HepG2 (cell line): ENCODE measurements around the gene TCOF1. TPM values are rescaled to one million over a fixed set of nuclear protein-coding genes. Genes with fewer than 3 reads are reported as not detected.

ENCODE experiments used
- FOXK1 ChIP-seq: sonication (generic); formaldehyde crosslinking; IDR thresholded peaks from 2 replicates; pipeline ENCODE4 v1.4.0; 2020; ENCODE audit warnings: low read depth, missing genetic modification reagents, borderline replicate concordance
- IRX3 ChIP-seq: sonication (generic); formaldehyde crosslinking; IDR thresholded peaks from 2 replicates; pipeline ENCODE4 v1.8.1; 2023; ENCODE audit warnings: mild to moderate bottlenecking, low read depth, missing genetic modification reagents, borderline replicate concordance
- MAZ ChIP-seq, 2 experiments: sonication (generic) in 1 of 2; formaldehyde crosslinking in 1 of 2; IDR thresholded peaks; 2 replicates each; pipeline versions ENCODE4 v1.5.0 to v1.6.1; 2012 to 2020; ENCODE audit warnings: low read depth in 2 of 2, mild to moderate bottlenecking in 2 of 2, borderline replicate concordance in 1 of 2, improper control_type of control experiment in 1 of 2, low read length in 1 of 2, missing genetic modification reagents in 1 of 2, moderate library complexity in 1 of 2
- NFE2L2 ChIP-seq: fragments of 150-350 bp; IDR thresholded peaks from 2 replicates; pipeline ENCODE4 v1.6.1; 2014; ENCODE audit warnings: low read length
- NFIC ChIP-seq: IDR thresholded peaks from 2 replicates; pipeline ENCODE4 v1.6.1; 2012; ENCODE audit warnings: mild to moderate bottlenecking, low read length, inconsistent platforms
- RAD21 ChIP-seq: fragments of 450-650 bp; formaldehyde crosslinking; IDR thresholded peaks from 2 replicates; pipeline ENCODE4 v1.5.0; 2020; ENCODE audit warnings: mild to moderate bottlenecking
- RBM22 ChIP-seq: fragments of 200-400 bp; formaldehyde crosslinking; optimal IDR thresholded peaks from 2 replicates; pipeline ENCODE3; 2017; ENCODE audit warnings: mild to moderate bottlenecking, low read length, moderate library complexity
- RCOR2 ChIP-seq: IDR thresholded peaks from 2 replicates; pipeline ENCODE4 v1.6.1; 2016; ENCODE audit warnings: missing biosample characterization, missing genetic modification reagents
- SMAD1 ChIP-seq: sonication (generic); formaldehyde crosslinking; IDR thresholded peaks from 2 replicates; pipeline ENCODE4 v1.4.0; 2020; ENCODE audit warnings: missing genetic modification reagents, low read depth, mild to moderate bottlenecking, borderline replicate concordance
- STAG1 ChIP-seq: sonication (generic); formaldehyde crosslinking; IDR thresholded peaks from 2 replicates; pipeline ENCODE4 v1.4.0; 2020; ENCODE audit warnings: missing genetic modification reagents
- ZMYM2 ChIP-seq: sonication (generic); formaldehyde crosslinking; IDR thresholded peaks from 2 replicates; pipeline ENCODE4 v1.8.0; 2022; ENCODE audit warnings: mild to moderate bottlenecking, missing genetic modification reagents
- ZNF224 ChIP-seq: sonication (generic); formaldehyde crosslinking; IDR thresholded peaks from 2 replicates; pipeline ENCODE4 v1.5.0; 2020; ENCODE audit warnings: mild to moderate bottlenecking, missing genetic modification reagents
- ZNF253 ChIP-seq: sonication (generic); formaldehyde crosslinking; IDR thresholded peaks from 2 replicates; pipeline ENCODE4 v1.8.0; 2022; ENCODE audit warnings: mild to moderate bottlenecking, missing genetic modification reagents, borderline replicate concordance
- polyA plus RNA-seq, 8 experiments: library from polyadenylated mRNA; depleted of rRNA in 3 of 8; stranded (reverse) in 7 of 8; unstranded in 1 of 8; fragments of >200 nt; fragmentation: Illumina TruSeq in 4 of 8; extraction: Trizol in 4 of 8; gene quantifications; 2 replicates each; pipeline versions ENCODE4 v1.2.1 to v1.2.3, GENCODE V29; 2011 to 2016; ENCODE audit warnings: low read depth in 4 of 8, missing spikeins in 1 of 8, mixed read lengths in 1 of 8; ENCODE audit not compliant: insufficient read depth in 1 of 8
- total RNA-seq, 5 experiments: library from RNA; depleted of rRNA; stranded (reverse); fragments of >200 nt; fragmentation: Illumina TruSeq; extraction: Trizol; gene quantifications; 2 replicates each; pipeline ENCODE4 v1.2.3, GENCODE V29; 2016; ENCODE audit warnings: low read depth in 1 of 5
- TF ChIP-seq, protein P1 (sequence below): sonication (generic); formaldehyde crosslinking; IDR thresholded peaks from 2 replicates; pipeline ENCODE4 v1.5.0; 2020; ENCODE audit warnings: mild to moderate bottlenecking, missing genetic modification reagents, moderate library complexity
- TF ChIP-seq, protein P2 (sequence below): sonication (generic); formaldehyde crosslinking; IDR thresholded peaks from 2 replicates; pipeline ENCODE4 v1.4.0; 2020; ENCODE audit warnings: missing genetic modification reagents
- TF ChIP-seq, protein P3 (sequence below): sonication (generic); formaldehyde crosslinking; IDR thresholded peaks from 2 replicates; pipeline ENCODE4 v1.4.0; 2020; ENCODE audit warnings: missing genetic modification reagents, borderline replicate concordance
- TF ChIP-seq, protein P4 (sequence below): sonication (generic); formaldehyde crosslinking; IDR thresholded peaks from 2 replicates; pipeline ENCODE4 v1.5.0; 2020; ENCODE audit warnings: missing genetic modification reagents

The TCOF1 gene
- total and polyA plus RNA-seq, 2 of the 13 experiments (the other 11 are each of a cell fraction or from before 2014, with no cell fraction given), result 10.1 to 41.6 TPM

DNA sequence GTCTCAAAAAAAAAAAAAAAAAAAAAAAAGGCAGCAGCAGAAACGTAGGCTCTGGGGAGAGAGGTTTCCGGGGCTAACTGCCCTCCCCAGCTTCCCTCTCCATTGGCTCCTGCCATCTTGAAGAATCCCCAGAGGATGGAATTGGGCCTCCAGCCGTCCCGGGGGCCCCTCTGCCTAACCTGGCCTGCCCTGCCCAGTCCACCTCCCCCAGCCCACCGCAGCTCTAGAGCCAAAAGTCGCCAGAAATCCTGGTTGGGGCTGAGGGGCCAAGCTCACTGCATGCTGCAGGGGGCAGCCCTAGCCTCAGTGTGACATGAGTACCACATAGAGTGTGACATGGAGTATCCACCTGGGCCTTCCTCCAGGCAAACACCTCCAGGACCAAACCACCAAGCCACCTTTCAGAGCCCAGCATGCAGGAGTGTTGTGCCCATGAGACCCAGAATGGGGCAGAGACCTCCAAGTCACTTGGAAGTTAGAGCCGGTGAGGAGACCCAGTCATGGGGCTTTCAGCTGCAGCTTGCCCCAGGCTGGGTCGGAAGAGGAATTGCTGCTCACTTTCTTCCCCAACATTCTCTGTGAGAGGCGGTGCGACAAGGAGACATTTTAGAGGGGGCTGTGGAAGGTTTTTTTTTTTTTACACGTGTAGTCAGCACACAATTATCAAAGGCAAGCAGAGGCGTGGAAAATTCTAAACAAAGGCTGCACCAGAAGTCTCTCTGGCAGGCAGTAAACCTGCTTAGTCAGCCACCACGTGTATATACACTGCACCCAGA is 37.6 kb downstream of the TCOF1 start (continued):
- TF ChIP-seq, protein P1, sequence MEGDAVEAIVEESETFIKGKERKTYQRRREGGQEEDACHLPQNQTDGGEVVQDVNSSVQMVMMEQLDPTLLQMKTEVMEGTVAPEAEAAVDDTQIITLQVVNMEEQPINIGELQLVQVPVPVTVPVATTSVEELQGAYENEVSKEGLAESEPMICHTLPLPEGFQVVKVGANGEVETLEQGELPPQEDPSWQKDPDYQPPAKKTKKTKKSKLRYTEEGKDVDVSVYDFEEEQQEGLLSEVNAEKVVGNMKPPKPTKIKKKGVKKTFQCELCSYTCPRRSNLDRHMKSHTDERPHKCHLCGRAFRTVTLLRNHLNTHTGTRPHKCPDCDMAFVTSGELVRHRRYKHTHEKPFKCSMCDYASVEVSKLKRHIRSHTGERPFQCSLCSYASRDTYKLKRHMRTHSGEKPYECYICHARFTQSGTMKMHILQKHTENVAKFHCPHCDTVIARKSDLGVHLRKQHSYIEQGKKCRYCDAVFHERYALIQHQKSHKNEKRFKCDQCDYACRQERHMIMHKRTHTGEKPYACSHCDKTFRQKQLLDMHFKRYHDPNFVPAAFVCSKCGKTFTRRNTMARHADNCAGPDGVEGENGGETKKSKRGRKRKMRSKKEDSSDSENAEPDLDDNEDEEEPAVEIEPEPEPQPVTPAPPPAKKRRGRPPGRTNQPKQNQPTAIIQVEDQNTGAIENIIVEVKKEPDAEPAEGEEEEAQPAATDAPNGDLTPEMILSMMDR (CRISPR knock-in tag), result peak; percentile 49
- TF ChIP-seq ZNF253 (CRISPR knock-in tag) (no peak), NFE2L2 (no peak), RAD21 (CRISPR knock-in tag) (0 out of 2 replicates have a peak, but pooled peaks have one; percentile 15), ZMYM2 (CRISPR knock-in tag) (no peak), STAG1 (CRISPR knock-in tag) (peak; percentile 46), FOXK1 (no peak), IRX3 (CRISPR knock-in tag) (no peak), RCOR2 (CRISPR knock-in tag) (no peak), RBM22 (peak; percentile 12), MAZ (IDR thresholded peaks at IDR 0.05; ENCODE audit: borderline replicate concordance, low read depth, low read length) (no peak), MAZ (CRISPR knock-in tag; IDR thresholded peaks at IDR 0.05; ENCODE audit: low read depth) (no peak), SMAD1 (CRISPR knock-in tag) (no peak), NFIC (no peak), ZNF224 (CRISPR knock-in tag) (no peak)
- TF ChIP-seq, protein P2, sequence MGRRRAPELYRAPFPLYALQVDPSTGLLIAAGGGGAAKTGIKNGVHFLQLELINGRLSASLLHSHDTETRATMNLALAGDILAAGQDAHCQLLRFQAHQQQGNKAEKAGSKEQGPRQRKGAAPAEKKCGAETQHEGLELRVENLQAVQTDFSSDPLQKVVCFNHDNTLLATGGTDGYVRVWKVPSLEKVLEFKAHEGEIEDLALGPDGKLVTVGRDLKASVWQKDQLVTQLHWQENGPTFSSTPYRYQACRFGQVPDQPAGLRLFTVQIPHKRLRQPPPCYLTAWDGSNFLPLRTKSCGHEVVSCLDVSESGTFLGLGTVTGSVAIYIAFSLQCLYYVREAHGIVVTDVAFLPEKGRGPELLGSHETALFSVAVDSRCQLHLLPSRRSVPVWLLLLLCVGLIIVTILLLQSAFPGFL (CRISPR knock-in tag), result no peak
- TF ChIP-seq, protein P3, sequence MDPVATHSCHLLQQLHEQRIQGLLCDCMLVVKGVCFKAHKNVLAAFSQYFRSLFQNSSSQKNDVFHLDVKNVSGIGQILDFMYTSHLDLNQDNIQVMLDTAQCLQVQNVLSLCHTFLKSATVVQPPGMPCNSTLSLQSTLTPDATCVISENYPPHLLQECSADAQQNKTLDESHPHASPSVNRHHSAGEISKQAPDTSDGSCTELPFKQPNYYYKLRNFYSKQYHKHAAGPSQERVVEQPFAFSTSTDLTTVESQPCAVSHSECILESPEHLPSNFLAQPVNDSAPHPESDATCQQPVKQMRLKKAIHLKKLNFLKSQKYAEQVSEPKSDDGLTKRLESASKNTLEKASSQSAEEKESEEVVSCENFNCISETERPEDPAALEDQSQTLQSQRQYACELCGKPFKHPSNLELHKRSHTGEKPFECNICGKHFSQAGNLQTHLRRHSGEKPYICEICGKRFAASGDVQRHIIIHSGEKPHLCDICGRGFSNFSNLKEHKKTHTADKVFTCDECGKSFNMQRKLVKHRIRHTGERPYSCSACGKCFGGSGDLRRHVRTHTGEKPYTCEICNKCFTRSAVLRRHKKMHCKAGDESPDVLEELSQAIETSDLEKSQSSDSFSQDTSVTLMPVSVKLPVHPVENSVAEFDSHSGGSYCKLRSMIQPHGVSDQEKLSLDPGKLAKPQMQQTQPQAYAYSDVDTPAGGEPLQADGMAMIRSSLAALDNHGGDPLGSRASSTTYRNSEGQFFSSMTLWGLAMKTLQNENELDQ (CRISPR knock-in tag), result no peak
- TF ChIP-seq, protein P4, sequence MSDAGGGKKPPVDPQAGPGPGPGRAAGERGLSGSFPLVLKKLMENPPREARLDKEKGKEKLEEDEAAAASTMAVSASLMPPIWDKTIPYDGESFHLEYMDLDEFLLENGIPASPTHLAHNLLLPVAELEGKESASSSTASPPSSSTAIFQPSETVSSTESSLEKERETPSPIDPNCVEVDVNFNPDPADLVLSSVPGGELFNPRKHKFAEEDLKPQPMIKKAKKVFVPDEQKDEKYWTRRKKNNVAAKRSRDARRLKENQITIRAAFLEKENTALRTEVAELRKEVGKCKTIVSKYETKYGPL (CRISPR knock-in tag), result no peak
